ENCODE measurements around the gene ALDH1A2.
"Not testable (repeated sequence)": the region's sequence is repeated elsewhere in the genome, so short reads cannot be mapped to it uniquely, and the experiment has no call there.

ALDH1A2 gene

DNA sequence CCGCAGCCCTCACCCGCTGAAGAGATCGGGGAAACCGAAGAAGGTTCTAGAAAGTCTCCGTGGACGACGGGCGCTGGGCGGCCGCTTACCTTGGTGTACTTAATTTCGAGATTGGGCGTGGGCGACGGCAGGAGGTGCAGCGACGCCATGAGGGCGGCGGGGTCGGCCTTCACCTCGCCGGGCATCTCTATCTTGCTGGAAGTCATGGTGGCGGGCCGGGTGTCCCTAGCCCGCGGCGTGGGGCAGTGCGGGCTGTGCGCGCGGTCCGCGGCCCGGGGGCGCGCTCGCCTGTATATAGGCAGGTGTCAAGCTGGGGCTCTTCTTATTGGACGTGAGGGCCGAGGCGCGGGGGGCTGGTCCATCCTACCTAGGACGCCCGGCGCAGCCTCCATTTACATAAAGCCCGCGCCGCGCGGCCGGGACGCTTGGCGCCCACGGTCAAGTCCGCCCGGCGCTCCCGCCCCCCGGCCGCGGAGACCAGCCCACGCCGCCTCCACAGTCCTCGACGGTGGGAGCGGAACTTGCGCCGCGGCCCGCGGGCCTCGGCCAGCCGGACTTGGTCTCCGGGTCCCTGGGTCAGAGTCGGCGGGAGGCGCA is at the start of gene ALDH1A2:
Gene ALDH1A2 (minus strand): TSS at position 267 of the 597 bp plus-strand sequence. CDS start 61 bp downstream, at position 206.
- peak; percentile 0 for DNase-seq

DNA sequence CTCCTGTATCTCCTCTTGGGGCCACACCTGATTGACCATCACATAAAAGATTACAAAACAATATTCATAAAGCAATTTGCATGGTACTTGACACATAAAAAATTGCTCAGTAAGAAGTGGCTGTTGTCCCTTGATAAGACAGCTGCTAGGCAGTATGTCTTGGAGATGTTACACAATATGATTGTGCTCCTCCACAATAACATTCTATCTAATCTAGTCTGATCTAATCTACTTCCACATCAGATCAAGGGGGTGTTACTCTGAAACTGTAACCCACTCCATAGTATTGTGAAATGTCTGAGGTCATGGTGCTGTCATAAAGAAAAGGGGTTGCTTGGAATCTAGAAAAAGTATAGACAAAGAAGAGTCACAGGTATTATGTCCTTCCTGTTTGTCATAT is 49.3 kb upstream of the ALDH1A2 start:
- DNase-seq, result no peak

DNA sequence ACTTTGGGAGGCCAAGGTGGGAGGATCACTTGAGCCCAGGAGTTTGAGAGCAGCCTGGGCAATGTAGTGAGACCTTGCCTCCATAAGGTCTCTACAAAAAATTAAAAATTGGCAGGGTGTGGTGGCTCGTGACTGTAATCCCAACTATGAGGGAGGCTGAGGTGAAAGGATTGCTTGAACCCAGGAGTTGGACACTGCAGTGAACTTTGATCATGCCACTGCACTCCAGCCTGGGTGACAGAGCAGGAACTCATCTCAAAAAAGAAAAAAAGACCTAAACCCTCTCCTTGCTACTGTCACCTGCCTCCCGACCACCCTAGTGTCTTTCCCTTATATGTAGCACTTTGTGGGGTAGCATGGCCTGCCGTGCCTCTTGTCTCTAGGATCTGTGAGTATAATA is 48.9 kb upstream of the ALDH1A2 start:
- no peak for DNase-seq

DNA sequence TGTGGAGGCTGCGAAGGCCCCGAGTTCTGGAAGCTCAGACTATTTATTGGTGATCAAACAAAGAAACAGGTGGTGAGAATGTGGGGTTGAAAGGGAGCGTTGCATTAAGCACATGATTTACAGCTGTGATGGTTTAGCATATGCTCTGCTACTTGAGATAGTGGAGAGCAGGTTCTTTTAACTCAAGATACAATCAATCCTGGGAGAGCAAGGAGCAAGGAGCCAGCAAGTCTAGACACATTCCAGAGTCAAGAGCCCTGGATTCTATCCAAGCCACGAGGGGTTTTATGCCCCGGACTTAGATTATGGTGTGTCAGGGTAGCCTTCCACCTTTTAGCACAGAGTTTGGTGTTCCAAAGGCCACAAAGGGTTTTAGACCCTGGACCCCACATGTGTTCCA is 47.8 kb upstream of the ALDH1A2 start:
- DNase-seq, result not testable (repeated sequence)

DNA sequence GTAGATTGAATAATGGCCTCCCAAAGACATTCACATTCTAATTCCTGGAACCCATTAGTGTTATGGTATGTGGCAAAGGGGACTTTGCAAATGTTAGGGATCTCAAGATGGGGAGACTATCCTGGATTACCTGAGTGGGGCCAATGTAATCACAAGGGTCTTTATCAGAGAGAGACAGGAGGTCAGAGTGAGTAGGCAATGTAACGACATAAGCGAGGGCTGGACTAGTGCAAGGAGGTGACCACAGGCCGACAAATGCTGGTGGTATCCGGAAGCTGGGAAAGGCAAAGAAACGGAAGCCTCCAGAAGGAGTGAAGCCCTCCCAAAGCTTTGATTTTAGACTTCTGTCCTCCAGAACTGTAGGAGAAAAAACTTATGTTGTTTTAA is 46.2 kb upstream of the ALDH1A2 start:
- DNase-seq, result no peak

DNA sequence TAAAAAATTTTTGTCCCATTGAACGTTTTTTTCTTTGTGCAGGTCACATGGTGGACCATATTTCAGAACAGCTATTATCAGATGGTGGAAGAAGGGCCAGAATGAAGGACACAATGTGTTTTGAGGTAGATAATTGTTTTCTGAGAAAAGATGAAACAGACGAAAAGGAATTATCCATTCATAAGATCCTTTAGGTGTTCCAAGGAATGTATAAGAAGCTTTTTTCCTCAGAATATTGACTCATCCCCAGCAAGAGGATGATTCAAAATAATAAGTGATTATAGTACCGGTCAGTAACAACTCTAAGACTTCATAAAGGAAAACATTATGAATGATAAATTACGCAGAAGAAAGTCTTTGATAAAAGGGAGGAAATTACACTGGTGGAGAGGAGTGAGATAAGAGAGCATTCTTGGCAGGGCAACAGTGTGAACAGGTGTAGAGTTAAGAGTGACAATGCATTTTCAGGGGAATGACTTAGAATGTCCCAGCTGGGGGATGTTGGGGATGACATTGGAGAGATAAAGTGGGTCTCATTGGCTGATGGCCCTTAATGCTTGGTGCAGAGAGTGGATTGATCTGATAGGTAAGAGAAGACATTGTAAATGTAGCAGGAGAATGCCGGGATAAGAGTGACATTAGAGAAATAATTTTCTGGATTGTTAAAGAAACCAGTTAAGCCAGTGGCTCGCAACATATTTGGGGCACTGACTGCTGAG is 45.6 kb upstream of the ALDH1A2 start:
- no peak for DNase-seq

DNA sequence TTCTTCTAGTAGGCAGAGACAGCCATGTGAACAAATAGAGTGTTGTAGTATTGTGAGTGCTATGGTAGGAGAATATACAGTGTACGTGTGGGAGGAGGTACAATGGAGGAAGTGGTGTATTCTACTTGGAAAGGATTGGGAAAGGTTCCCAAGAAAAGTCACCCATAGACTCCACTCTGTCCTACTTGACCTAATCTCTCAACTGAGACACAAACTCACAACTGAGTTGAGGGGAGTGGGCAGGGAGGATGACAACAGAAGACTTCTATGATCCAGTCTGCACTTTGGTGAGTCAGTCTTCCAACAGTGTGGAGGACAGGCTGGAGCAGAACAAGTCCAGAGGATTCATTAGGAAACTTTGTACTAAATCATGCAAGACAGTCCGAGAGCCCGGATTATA is 43.9 kb upstream of the ALDH1A2 start:
- no peak for DNase-seq

DNA sequence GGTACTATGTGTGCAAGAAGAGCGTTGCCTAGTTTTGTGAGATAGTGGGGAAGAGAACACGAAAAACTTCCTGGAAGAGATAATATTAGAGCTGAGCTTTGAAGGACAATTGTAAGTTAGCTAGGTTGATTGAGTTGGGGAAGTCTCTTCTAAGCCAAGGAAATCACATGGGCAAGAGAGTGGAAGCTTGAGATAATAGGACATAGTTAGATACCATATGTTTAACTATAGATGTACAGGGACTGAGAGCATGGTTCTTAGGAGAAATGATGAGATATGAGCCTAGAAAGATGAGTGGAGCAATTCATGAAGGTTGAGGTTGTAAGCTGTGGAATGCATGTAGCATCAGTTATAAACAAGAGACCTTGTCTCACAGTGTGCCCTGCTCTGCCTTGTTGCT is 42.6 kb upstream of the ALDH1A2 start:
- DNase-seq, result no peak

DNA sequence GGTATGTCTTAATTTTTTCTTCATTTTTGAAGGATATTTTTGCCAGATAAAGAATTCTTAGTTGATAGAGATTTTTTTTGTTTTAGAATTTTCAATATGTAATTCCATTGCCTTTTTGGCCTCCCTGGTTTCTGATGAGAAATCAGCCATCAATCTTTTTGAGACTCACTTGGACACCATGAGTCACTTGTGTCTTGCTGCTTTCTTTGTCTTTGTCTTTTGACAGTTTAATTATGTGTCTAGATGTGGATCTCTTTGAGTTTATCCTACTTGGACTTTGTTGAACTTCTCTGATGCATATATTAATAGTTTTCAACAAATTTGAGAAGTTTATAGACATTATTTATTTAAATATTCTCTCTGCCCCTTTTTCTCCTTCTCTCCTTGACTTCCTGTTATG is 38.0 kb upstream of the ALDH1A2 start:
- DNase-seq, result no peak

DNA sequence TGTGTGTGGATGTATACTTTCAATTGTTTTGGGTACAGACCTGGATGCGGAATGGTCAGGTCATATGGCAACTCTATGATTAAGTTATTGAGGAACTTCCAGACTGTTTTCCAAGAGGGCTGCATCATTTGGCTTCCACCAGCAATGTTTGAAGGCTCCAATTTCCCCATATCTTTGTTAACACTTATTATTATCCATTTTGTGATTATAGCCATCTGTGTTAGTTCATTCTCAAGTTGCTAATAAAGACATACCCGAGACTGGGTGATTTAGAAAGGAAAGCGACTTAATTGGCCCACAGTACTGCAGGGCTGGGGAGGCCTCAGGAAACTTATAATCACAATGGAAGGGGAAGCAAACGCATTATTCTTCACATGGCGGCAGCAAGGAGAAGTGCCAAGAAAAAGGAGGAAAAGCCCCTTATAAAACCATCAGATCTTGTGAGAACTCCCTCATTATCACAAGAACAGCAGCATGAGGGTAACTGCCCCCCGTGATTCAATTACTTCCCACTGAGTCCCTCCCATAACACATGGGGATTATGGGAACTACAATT is 31.1 kb upstream of the ALDH1A2 start:
- no peak for DNase-seq

DNA sequence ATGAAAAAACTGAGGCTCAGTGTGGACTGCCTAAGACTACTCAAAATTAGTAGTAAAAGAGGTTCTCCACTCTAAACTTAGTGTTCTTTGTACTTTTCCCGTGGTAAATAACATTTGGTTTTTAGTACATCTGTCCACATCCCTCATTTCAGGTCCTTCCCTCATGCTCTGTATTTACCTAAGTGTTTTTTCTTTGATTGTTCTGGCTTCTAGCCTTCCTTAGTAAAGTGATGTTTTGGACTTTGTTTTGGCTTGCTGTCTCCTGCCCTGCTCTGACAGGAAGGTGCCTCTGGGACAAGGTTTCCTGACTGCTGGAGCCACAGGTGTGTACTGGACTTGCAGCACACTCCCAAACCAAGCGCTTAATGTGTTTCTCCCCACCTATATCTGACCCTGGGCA is 29.9 kb upstream of the ALDH1A2 start:
- DNase-seq, result no peak

DNA sequence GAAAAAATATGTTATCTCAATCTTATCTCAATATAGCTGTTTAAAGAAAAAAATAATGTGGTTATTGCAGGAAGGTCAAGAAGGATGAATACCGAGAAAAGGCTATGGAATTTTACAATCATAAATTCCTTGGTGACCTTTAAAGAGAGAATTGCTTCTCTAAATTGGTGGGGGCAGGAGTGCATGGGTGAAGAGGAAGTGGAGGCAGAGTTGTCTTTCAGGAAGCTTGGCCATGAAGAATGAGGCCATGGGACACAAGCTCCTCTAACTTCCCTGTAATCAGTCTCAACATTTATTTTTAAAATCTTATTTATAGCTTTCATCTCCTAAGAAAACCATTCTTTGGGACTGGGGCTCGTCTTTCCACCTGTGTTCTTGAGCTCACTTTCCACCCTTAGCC is 22.4 kb upstream of the ALDH1A2 start:
- DNase-seq, result no peak

DNA sequence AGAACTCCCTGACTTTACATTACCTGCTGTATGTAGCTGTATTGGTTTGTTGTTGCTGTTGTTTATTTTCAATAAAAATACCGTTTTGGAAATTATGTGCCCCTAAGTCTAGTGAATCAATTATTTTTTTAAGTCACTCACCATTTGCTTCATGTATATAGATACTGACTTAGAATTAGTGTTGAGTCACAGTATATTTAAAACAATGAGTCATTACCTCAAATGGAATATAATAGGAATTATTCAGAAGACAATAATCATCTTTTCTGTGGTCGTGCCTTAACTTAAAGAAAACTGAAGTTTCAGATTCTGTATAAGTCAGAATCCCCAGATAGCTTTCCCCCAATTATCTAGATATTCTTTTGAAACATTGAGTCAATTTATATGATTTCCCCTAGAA is 21.0 kb upstream of the ALDH1A2 start:
- no peak for DNase-seq

DNA sequence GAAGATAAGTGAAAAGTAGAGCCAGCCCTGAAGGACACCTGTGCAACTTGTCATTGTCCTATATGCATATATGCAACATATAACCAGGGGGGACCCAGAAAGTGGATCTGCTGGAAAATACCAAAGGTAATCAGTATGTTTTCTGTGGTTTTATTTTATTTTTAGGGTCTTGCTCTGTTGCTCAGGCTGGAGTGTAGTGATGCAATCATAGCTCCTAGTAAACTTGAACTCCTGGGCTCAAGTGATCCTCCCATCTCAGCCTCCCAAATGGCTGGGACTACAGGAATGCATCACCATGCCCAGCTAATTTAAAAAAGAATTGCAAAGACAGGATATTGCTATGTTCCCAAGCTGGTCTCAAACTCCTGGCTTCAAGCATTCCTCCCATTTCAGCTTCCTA is 18.0 kb upstream of the ALDH1A2 start:
- DNase-seq, result no peak

DNA sequence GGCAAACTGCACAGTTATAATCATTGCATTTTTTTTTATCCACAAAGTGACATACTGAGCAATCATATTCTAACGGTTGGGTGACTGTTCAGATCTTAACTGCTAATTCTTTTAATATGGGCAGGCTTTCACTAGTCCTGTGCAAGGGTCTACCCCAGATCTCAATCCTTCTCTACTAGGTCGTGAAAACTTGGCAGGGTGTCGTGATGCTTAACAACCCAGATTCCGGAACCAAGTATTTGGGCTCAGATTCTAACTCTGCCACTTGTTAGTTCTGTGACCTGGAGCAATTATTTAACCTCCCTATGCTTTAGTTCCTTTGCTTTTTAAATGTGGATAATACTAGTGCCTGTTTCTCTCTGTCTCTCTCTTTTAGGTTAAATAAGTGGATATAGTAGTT is 16.4 kb upstream of the ALDH1A2 start:
- DNase-seq, result no peak

DNA sequence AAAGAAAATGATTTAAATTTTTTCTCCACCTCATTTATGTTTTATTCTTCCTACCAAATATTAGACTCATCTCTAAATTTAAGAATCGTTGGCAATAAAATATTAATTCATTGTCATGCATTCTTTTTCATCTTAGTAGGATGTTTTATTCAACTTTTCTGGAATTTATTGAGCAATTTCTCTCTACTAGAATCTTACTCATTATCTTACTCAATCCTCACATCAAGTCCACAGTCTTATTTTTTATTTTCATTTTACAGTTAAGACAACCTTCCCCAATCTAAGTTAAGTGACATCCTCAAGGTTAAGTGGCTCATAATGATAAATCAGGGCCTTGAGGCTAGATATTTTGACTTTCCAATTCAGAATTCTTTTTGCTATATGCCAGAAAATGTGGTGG is 15.9 kb upstream of the ALDH1A2 start:
- no peak for DNase-seq

DNA sequence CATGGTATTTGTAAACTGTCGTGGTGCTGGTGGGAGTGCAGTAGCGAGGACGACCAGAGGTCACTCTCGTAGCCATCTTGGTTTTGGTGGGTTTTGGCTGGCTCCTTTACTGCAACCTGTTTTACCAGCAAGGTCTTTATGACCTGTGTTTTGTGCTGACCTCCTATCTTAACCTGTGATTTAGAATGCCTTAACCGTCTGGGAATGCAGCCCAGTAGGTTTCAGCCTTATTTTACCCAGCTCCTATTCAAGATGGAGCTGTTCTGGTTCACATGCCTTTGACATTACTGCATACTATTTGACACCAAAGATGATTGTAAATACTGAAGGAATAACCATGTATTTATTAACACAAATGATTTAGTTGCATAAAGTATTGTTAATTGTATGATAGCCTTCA is 15.4 kb upstream of the ALDH1A2 start:
- not testable (repeated sequence) for DNase-seq

DNA sequence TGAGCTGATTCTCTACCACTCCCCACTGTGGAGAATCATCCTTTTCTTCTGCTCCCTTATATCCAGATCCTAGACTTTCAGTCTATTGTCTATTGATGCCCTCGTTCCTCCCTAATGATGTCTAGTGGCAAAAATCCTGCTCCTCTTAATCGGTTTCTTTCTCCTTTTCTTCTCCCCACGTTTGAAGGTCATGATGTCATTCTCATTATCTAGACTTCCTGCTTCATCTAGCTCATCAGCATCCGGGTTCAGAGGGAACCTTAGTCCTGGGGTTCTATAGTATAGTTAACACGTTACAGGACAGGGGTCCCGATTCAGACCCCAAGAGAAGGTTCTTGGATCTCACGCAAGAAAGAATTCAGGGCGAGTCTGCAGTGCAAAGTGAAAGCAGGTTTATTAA is 14.9 kb upstream of the ALDH1A2 start:
- DNase-seq, result no peak

DNA sequence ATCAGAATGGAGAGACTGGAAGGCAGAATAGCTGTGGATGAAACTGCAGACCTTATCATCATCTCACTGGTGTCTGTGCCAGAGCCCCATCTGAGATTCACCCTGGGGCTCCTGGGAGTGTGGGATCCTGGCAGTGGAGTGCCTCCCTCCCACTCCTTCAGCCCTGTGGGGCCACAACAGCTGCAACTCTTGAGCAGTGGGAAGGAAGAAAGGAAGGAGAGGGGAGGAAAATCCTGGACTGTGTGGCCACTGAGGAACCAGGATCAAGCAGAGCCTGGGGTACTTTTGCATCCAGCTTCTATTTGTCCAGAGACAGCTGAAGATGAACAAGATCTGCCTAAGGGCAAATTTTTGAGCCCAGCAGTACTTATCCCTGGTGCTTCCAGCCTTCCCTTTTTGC is 13.1 kb upstream of the ALDH1A2 start:
- DNase-seq, result no peak

DNA sequence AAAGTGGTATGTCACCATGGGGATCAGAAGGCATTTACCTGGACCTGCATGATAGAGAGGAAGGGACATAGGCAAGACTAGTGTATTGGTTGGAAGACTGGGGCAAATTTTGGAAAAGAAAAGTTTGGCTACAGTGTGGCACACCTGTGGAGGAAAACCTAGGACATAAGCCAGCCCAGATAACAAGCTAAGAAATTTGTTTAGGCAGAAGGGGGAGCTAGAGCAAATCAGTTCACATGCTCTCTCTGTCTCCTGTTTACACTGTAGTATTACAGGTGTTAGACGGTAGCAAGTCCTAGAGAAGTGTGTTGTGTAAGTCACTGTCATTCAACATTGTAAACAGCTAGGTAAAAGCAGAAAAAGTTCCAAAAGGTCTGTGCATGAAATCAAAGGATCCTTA is 11.9 kb upstream of the ALDH1A2 start:
- DNase-seq, result no peak

DNA sequence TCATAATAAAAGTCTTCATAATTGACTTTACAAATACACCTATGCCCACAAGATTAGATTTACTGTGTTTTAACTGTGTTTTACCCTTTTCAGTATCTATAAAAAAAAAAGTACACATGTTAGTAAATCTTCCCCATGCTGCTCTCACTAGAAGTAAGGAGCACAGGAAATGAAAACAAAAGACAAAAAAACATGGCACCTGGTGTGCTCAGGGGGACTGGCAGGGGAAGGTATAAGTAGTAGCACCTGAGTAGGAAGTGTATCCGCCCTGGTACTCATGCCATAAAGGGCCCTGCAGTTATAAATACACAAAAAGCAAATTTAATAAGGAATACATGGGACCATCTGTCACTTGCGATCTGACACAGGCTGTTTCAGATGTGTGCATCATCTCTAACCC is 8.9 kb upstream of the ALDH1A2 start:
- no peak for DNase-seq

DNA sequence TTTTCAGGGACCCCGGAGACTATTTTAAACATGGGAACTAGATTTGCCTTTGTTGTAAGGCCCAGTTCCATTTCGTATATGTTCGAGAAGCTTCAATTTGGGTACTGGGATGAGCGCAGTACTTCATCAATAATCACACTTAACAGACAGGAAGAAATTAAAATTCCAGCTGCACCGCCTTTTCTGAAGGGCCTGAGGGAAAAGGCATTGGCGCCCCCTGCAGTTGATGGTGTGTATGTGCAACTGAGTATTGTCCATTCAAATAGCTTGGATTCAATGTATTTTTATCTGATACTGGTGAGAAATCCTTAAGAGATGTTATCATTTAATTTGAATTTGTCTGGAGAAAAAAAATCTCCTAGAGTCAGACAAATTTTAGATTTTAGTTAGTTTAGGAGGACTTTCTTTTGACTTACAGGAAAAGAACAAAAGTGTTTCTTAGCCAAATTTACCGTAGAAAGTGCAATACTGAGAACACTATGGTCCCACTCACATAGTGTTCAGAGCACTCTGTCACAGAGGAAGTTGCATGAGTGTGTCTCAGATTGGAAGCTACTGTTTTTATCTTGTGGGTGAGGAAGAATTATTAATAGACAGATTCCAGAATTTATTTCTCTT is 5.4 kb upstream of the ALDH1A2 start:
- peak; percentile 3 for DNase-seq

DNA sequence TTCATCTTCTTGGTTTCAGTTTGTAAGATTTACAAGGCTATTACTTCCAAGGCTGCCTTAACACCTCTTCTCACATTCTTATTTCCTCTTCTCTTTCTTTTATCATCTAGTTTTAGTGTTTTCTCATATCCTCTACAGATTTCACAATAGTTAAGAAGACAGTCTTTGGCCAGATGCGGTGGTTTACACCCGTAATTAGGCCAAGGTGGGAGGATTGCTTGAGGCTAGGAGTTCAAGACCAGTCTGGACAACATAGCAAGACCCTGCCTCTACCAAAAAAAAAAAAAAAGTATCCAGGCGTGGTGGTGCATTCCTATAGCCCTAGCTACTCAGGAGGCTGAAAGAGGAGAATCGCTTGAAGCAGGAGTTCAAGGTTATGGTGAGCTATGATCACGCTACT is 3.5 kb upstream of the ALDH1A2 start:
- DNase-seq, result no peak
